Trophoblast cell (in vitro differentiated cells and primary cell): ENCODE data around the gene PERM1.

ENCODE experiments used
- DNase-seq, 2 donors: peaks; one replicate each; pipeline ENCODE4 v3.0.0-alpha.2; 2016
- H2AFZ ChIP-seq: 2 replicates; pipeline ENCODE4 v1.6.1; 2013; ENCODE audit warnings: low read length, moderate library complexity, mild to moderate bottlenecking; ENCODE audit not compliant: insufficient read depth, poor library complexity
- H2AK5ac ChIP-seq: 2 replicates; pipeline ENCODE4 v1.6.1; 2013; ENCODE audit warnings: mild to moderate bottlenecking, low read length
- H2BK120ac ChIP-seq: 2 replicates; pipeline ENCODE4 v1.6.1; 2013; ENCODE audit warnings: low read length, mild to moderate bottlenecking, moderate library complexity; ENCODE audit not compliant: insufficient read depth, poor library complexity
- H2BK12ac ChIP-seq: 2 replicates; pipeline ENCODE4 v1.6.1; 2013; ENCODE audit warnings: mild to moderate bottlenecking, low read length, moderate library complexity
- H2BK5ac ChIP-seq: 2 replicates; pipeline ENCODE4 v1.6.1; 2013; ENCODE audit warnings: low read length, low read depth, moderate library complexity, mild to moderate bottlenecking; ENCODE audit not compliant: poor library complexity
- H3K14ac ChIP-seq: 2 replicates; pipeline ENCODE4 v1.6.1; 2013; ENCODE audit warnings: mild to moderate bottlenecking, low read length
- H3K18ac ChIP-seq: 2 replicates; pipeline ENCODE4 v1.6.1; 2013; ENCODE audit warnings: mild to moderate bottlenecking, low read length
- H3K23ac ChIP-seq: 2 replicates; pipeline ENCODE4 v1.6.1; 2013; ENCODE audit warnings: low read length
- H3K27ac ChIP-seq: 2 replicates; pipeline ENCODE4 v1.5.1; 2013; ENCODE audit warnings: low read depth, mild to moderate bottlenecking, inconsistent platforms, low read length, moderate library complexity
- H3K27me3 ChIP-seq: 2 replicates; pipeline ENCODE4 v1.6.1; 2013; ENCODE audit warnings: inconsistent platforms, mild to moderate bottlenecking, low read length, moderate library complexity; ENCODE audit not compliant: insufficient read depth
- H3K36me3 ChIP-seq, 2 experiments: 1 replicate in 1 of 2; 2 replicates in 1 of 2; pipeline ENCODE4 v1.6.1; 2013; ENCODE audit warnings: low read length in 2 of 2, mild to moderate bottlenecking in 2 of 2, moderate library complexity in 1 of 2; ENCODE audit not compliant: insufficient read depth in 2 of 2, control insufficient read depth in 1 of 2
- H3K4ac ChIP-seq: 2 replicates; pipeline ENCODE4 v1.6.1; 2013; ENCODE audit warnings: low read depth, mild to moderate bottlenecking, low read length, moderate library complexity
- H3K4me1 ChIP-seq, 2 experiments: 1 replicate in 1 of 2; 2 replicates in 1 of 2; pipeline ENCODE4 v1.6.1; 2013; ENCODE audit warnings: low read length in 2 of 2, mild to moderate bottlenecking in 2 of 2, moderate library complexity in 1 of 2; ENCODE audit not compliant: insufficient read depth in 2 of 2, control insufficient read depth in 1 of 2
- H3K4me2 ChIP-seq: 2 replicates; pipeline ENCODE4 v1.6.1; 2013; ENCODE audit warnings: inconsistent platforms, mild to moderate bottlenecking, low read length, moderate library complexity
- H3K4me3 ChIP-seq: 2 replicates; pipeline ENCODE4 v1.5.1; 2013; ENCODE audit warnings: mild to moderate bottlenecking, low read depth, low read length, inconsistent platforms
- H3K79me1 ChIP-seq: one replicate; pipeline ENCODE4 v1.6.1; 2013; ENCODE audit warnings: low read length
- H3K79me2 ChIP-seq: 2 replicates; pipeline ENCODE4 v1.6.1; 2013; ENCODE audit warnings: low read length, mild to moderate bottlenecking; ENCODE audit not compliant: control insufficient read depth, insufficient read depth, poor library complexity
- H3K9ac ChIP-seq: 2 replicates; pipeline ENCODE4 v1.6.1; 2013; ENCODE audit warnings: mild to moderate bottlenecking, low read length
- H3K9me3 ChIP-seq: 2 replicates; pipeline ENCODE4 v1.6.1; 2013; ENCODE audit warnings: low read depth, mild to moderate bottlenecking, control low read depth, inconsistent platforms, low read length; ENCODE audit not compliant: insufficient read depth
- H4K12ac ChIP-seq: 2 replicates; pipeline ENCODE4 v1.6.1; 2013; ENCODE audit warnings: low read depth, mild to moderate bottlenecking, low read length, moderate library complexity
- H4K8ac ChIP-seq: 2 replicates; pipeline ENCODE4 v1.6.1; 2013; ENCODE audit warnings: low read depth, mild to moderate bottlenecking, low read length, moderate library complexity
- H4K91ac ChIP-seq: one replicate; pipeline ENCODE4 v1.6.1; 2013; ENCODE audit warnings: low read depth, mild to moderate bottlenecking, low read length, moderate library complexity
- WGBS: extraction: QIAGEN DNeasy Blood & Tissue Kit; methylation state at CpG from one replicate; pipeline ENCODE4 v1.1.7; 2013; ENCODE audit warnings: missing lambda C conversion rate; ENCODE audit not compliant: insufficient read length, insufficient coverage; ENCODE audit errors: extremely low coverage; 5-methylcytosine and 5-hydroxymethylcytosine counted together

PERM1 gene

GRCh38 chr1:956636-957035 lies 25.3 kb downstream of the PERM1 start:
- H2AFZ ChIP-seq = no peak overlapping the region
- no peak overlapping the region for H4K12ac ChIP-seq
- peaks cover 3% of the 10 kb centered on the region for H3K27me3 ChIP-seq
- H3K18ac ChIP-seq = no peak overlapping the region
- no peak overlapping the region for H3K9ac ChIP-seq
- DNase-seq = no peak
- H3K79me1 ChIP-seq = peaks cover 10% of the 10 kb centered on the region
- no peak overlapping the region for H4K91ac ChIP-seq
- H4K8ac ChIP-seq = no peak overlapping the region
- H3K27ac ChIP-seq = no peak overlapping the region
- no peak overlapping the region for H3K4ac ChIP-seq
- H2BK120ac ChIP-seq = no peak overlapping the region
- WGBS = no CpG with 5 or more reads among the region's 11 CpGs
- H3K9me3 ChIP-seq = peaks cover 3% of the 10 kb centered on the region
- no peak overlapping the region for H2AK5ac ChIP-seq
- H3K4me2 ChIP-seq = no peak overlapping the region
- H3K36me3 ChIP-seq = peaks cover 57 to 60% of the 10 kb centered on the region in 2 experiments
- peaks cover 5 to 15% of the 10 kb centered on the region in 2 experiments for H3K4me1 ChIP-seq
- H2BK12ac ChIP-seq = no peak overlapping the region
- H3K14ac ChIP-seq = no peak overlapping the region
- H3K4me3 ChIP-seq = no peak overlapping the region
- H3K79me2 ChIP-seq = peaks cover 5% of the 10 kb centered on the region
- no peak overlapping the region for H3K23ac ChIP-seq
- no peak overlapping the region for H2BK5ac ChIP-seq

- no peak overlapping the region for H3K27ac ChIP-seq
- no CpG with 5 or more reads among the region's 6 CpGs for WGBS
These were observed 26.4 kb downstream of the PERM1 start for GRCh38 chr1:955474-955873.

GRCh38 chr1:954927-955326 lies 27.0 kb downstream of the PERM1 start:
- H2AFZ ChIP-seq = no peak overlapping the region
- H3K14ac ChIP-seq = no peak overlapping the region
- peaks cover 0 to 9% of the 10 kb centered on the region in 2 experiments for H3K4me1 ChIP-seq
- peaks cover 6% of the 10 kb centered on the region for H3K9me3 ChIP-seq
- no peak overlapping the region for H3K18ac ChIP-seq
- no peak overlapping the region for H4K91ac ChIP-seq
- peaks cover 72 to 75% of the 10 kb centered on the region in 2 experiments for H3K36me3 ChIP-seq
- no peak overlapping the region for H2BK12ac ChIP-seq
- H3K79me2 ChIP-seq = peaks cover 5% of the 10 kb centered on the region
- no CpG with 5 or more reads among the region's 13 CpGs for WGBS
- no peak for DNase-seq
- no peak overlapping the region for H2BK5ac ChIP-seq
- no peak overlapping the region for H3K4me2 ChIP-seq
- H3K9ac ChIP-seq = no peak overlapping the region
- H3K27ac ChIP-seq = no peak overlapping the region
- H2AK5ac ChIP-seq = no peak overlapping the region
- peaks cover 4% of the 10 kb centered on the region for H3K79me1 ChIP-seq
- H2BK120ac ChIP-seq = no peak overlapping the region
- H3K4ac ChIP-seq = no peak overlapping the region
- H3K4me3 ChIP-seq = no peak overlapping the region
- no peaks in the 10 kb centered on the region for H3K27me3 ChIP-seq
- no peak overlapping the region for H4K8ac ChIP-seq
- no peak overlapping the region for H4K12ac ChIP-seq
- no peak overlapping the region for H3K23ac ChIP-seq

More at GRCh38 chr1:955474-955873, 26.4 kb downstream of the PERM1 start:
- H3K79me1 ChIP-seq = peaks cover 7% of the 10 kb centered on the region
- no peak overlapping the region for H2BK12ac ChIP-seq
- no peak overlapping the region for H2BK120ac ChIP-seq
- no peak overlapping the region for H4K91ac ChIP-seq
- H2AK5ac ChIP-seq = no peak overlapping the region
- H2AFZ ChIP-seq = no peak overlapping the region
- no peak overlapping the region for H3K23ac ChIP-seq
- H3K9ac ChIP-seq = no peak overlapping the region
- H3K4me3 ChIP-seq = no peak overlapping the region
- no peak overlapping the region for H4K8ac ChIP-seq
- no peak overlapping the region for H3K18ac ChIP-seq
- no peak overlapping the region for H4K12ac ChIP-seq
- no peaks in the 10 kb centered on the region for H3K27me3 ChIP-seq
- H3K36me3 ChIP-seq = peaks cover 67 to 69% of the 10 kb centered on the region in 2 experiments
- no peak overlapping the region for H3K14ac ChIP-seq
- no peak for DNase-seq
- H3K4ac ChIP-seq = no peak overlapping the region
- peaks cover 1% of the 10 kb centered on the region for H3K9me3 ChIP-seq
- H3K4me2 ChIP-seq = no peak overlapping the region
- peaks cover 5% of the 10 kb centered on the region for H3K79me2 ChIP-seq
- peaks cover 0 to 9% of the 10 kb centered on the region in 2 experiments for H3K4me1 ChIP-seq
- H2BK5ac ChIP-seq = no peak overlapping the region

GRCh38 chr1:953524-954320 lies 28.2 kb downstream of the PERM1 start:
- Histone ChIP-seq H2BK120ac (no peak overlapping the region), H3K79me2 (peaks cover 2% of the 10 kb centered on the region), H3K4me3 (no peak overlapping the region), H3K9me3 (peaks cover 6% of the 10 kb centered on the region), H2BK5ac (no peak overlapping the region), H3K36me3 (peaks cover 84 to 87% of the 10 kb centered on the region in 2 experiments), H3K9ac (no peak overlapping the region), H3K79me1 (peaks cover 1% of the 10 kb centered on the region), H3K4me1 (peaks cover 0 to 4% of the 10 kb centered on the region in 2 experiments), H2BK12ac (no peak overlapping the region), H3K27me3 (no peaks in the 10 kb centered on the region), H2AFZ (no peak overlapping the region), H4K91ac (no peak overlapping the region), H4K8ac (no peak overlapping the region), H3K4ac (no peak overlapping the region), H3K18ac (no peak overlapping the region), H2AK5ac (no peak overlapping the region), H3K27ac (no peak overlapping the region), H4K12ac (no peak overlapping the region), H3K23ac (no peak overlapping the region), H3K4me2 (no peak overlapping the region), H3K14ac (no peak overlapping the region)
- DNase-seq = no peak
- WGBS = no CpG with 5 or more reads among the region's 32 CpGs
